GM12878 (cell line): ENCODE data around the gene MIAT. TPM values are rescaled to one million over a fixed set of nuclear protein-coding genes. Genes with fewer than 3 reads are reported as not detected.
A peak's percentile ranks its signal among the peaks of the same experiment; 100 is the strongest.

Source experiments
- CTCF ChIP-seq, 3 experiments: IDR thresholded peaks in 2 of 3; conservative IDR thresholded peaks in 1 of 3; 2 replicates each; pipeline ENCODE4 v1.5.1; 2011; ENCODE audit warnings: low read depth in 3 of 3, low read length in 3 of 3, mild to moderate bottlenecking in 3 of 3, control low read depth in 2 of 3, moderate library complexity in 2 of 3, inconsistent platforms in 1 of 3, mixed read lengths in 1 of 3; ENCODE audit not compliant: control insufficient read depth in 2 of 3, insufficient read depth in 1 of 3; ENCODE audit errors: extremely low read depth in 1 of 3
- JUND ChIP-seq: IDR thresholded peaks from 2 replicates; pipeline ENCODE4 v1.6.1; 2012; ENCODE audit warnings: low read depth, mild to moderate bottlenecking, low read length, improper control_type of control experiment, moderate library complexity
- MAX ChIP-seq: IDR thresholded peaks from 2 replicates; pipeline ENCODE4 v1.6.1; 2012; ENCODE audit warnings: low read depth, low read length, improper control_type of control experiment
- NR2C1 ChIP-seq: fragments of 450-650 bp; IDR thresholded peaks from 2 replicates; pipeline ENCODE4 v1.6.1; 2017; ENCODE audit warnings: antibody characterized with exemption, mild to moderate bottlenecking, moderate library complexity
- RAD51 ChIP-seq: fragments of 450-650 bp; IDR thresholded peaks from 2 replicates; pipeline ENCODE4 v1.6.1; 2016; ENCODE audit warnings: moderate library complexity, mild to moderate bottlenecking, inconsistent platforms
- REST ChIP-seq: IDR thresholded peaks from 2 replicates; pipeline ENCODE4 v1.6.1; 2012; ENCODE audit warnings: mild to moderate bottlenecking, low read depth, low read length
- WRNIP1 ChIP-seq: IDR thresholded peaks from 2 replicates; pipeline ENCODE4 v1.6.1; 2011; ENCODE audit warnings: low read depth, low read length, improper control_type of control experiment, borderline replicate concordance
- ZNF687 ChIP-seq: fragments of 450-650 bp; IDR thresholded peaks from 2 replicates; pipeline ENCODE4 v1.6.1; 2017; ENCODE audit warnings: mild to moderate bottlenecking, moderate library complexity
- polyA plus RNA-seq, 11 experiments: library from polyadenylated mRNA; depleted of rRNA in 4 of 11; unstranded in 6 of 11; stranded (reverse) in 5 of 11; fragments of >200 nt; fragmentation: Nextera tagmentation in 4 of 11; fragmentation: Illumina TruSeq in 1 of 11; extraction: Ambion mirVana in 4 of 11; extraction: Trizol in 1 of 11; gene quantifications; 1 replicate in 1 of 11; 2 replicates in 10 of 11; pipeline versions ENCODE4 v1.2.1 to v1.2.3, GENCODE V29; 2011 to 2016; ENCODE audit warnings: inconsistent platforms in 2 of 11, missing spikeins in 2 of 11, low read depth in 1 of 11
- total RNA-seq, 4 experiments: library from RNA; depleted of rRNA in 3 of 4; stranded (reverse); fragments of >200 nt in 3 of 4; fragmentation: Illumina TruSeq in 1 of 4; extraction: Trizol in 1 of 4; gene quantifications; 2 replicates each; pipeline versions ENCODE4 v1.2.1 to v1.2.3, GENCODE V29; 2013 to 2021

Gene MIAT
- total and polyA plus RNA-seq, 10 of the 15 experiments (the other 5 are each of a cell fraction or from before 2014, with no cell fraction given) = 0.39 to 13.7 (median 4.6) TPM

GRCh38 chr22:26658671-26659478, 1.5 kb downstream of the MIAT start (continued):
- TF ChIP-seq ZNF687 = no peak
- TF ChIP-seq JUND = no peak
- TF ChIP-seq CTCF (IDR thresholded peaks at IDR 0.05 in 2 of 3, conservative IDR thresholded peaks at IDR 0.05 in 1 of 3; ENCODE audit: control insufficient read depth in 2 of 3, extremely low read depth in 1 of 3, insufficient read depth in 1 of 3, low read depth in 3 of 3, low read length in 3 of 3) = no peak
- no peak for TF ChIP-seq WRNIP1
- TF ChIP-seq MAX = peak; percentile 3; the same call in 1 of the 2 replicates
- TF ChIP-seq RAD51 = peak; percentile 80
- TF ChIP-seq REST = no peak
- no peak for TF ChIP-seq NR2C1
